Liver (tissue), 9 donors: Measurements from ENCODE around the gene ZNF398. TPM values are rescaled to one million over a fixed set of nuclear protein-coding genes. Genes with fewer than 3 reads are reported as not detected.
A peak's percentile ranks its signal among the peaks of the same experiment; 100 is the strongest.

Experiments used
- DNase-seq: peaks from one replicate; pipeline ENCODE4 v3.0.0-alpha.2; 2017; ENCODE audit warnings: low spot score
- H3K27ac ChIP-seq, 2 donors: one replicate each; pipeline ENCODE4 v1.7.0; 2013; ENCODE audit warnings: inconsistent platforms in 2 of 2, low read length in 2 of 2, control low read depth in 1 of 2, low read depth in 1 of 2, mild to moderate bottlenecking in 1 of 2
- H3K27me3 ChIP-seq, 4 donors: one replicate each; pipeline versions ENCODE4 v1.6.1 to v1.7.0; 2013; ENCODE audit warnings: low read length in 3 of 4, inconsistent platforms in 1 of 4, mild to moderate bottlenecking in 1 of 4, moderate library complexity in 1 of 4; ENCODE audit not compliant: control insufficient read depth in 4 of 4, insufficient read depth in 4 of 4
- H3K36me3 ChIP-seq, 4 donors: one replicate each; pipeline versions ENCODE4 v1.6.1 to v1.7.0; 2013; ENCODE audit warnings: low read length in 3 of 4, mild to moderate bottlenecking in 3 of 4, low read depth in 1 of 4, moderate library complexity in 1 of 4; ENCODE audit not compliant: control insufficient read depth in 4 of 4, insufficient read depth in 3 of 4
- H3K4me1 ChIP-seq, 4 donors: one replicate each; pipeline versions ENCODE4 v1.6.1 to v1.7.0; 2013; ENCODE audit warnings: low read length in 3 of 4, mild to moderate bottlenecking in 3 of 4, moderate library complexity in 1 of 4; ENCODE audit not compliant: control insufficient read depth in 4 of 4, insufficient read depth in 4 of 4
- H3K4me3 ChIP-seq, 3 donors: one replicate each; pipeline versions ENCODE4 v1.6.1 to v1.7.0; 2013; ENCODE audit warnings: low read length in 3 of 3, control low read depth in 1 of 3, low read depth in 1 of 3, mild to moderate bottlenecking in 1 of 3
- H3K9ac ChIP-seq, 2 donors: one replicate each; pipeline ENCODE4 v1.7.0; 2013; ENCODE audit warnings: low read length in 2 of 2, mild to moderate bottlenecking in 2 of 2, moderate library complexity in 2 of 2, control low read depth in 1 of 2, low read depth in 1 of 2
- H3K9me3 ChIP-seq, 4 donors: one replicate each; pipeline versions ENCODE4 v1.6.1 to v1.7.0; 2013; ENCODE audit warnings: low read length in 3 of 4; ENCODE audit not compliant: control insufficient read depth in 4 of 4
- ATF3 ChIP-seq: IDR thresholded peaks from 2 replicates; pipeline ENCODE4 v1.6.1; 2016; ENCODE audit warnings: antibody characterized with exemption
- CTCF ChIP-seq: fragments of 150-350 bp; IDR thresholded peaks from 2 replicates; pipeline ENCODE4 v1.5.1; 2017; ENCODE audit warnings: improper control_type of control experiment, low read depth, low read length; ENCODE audit not compliant: missing input control
- EGR1 ChIP-seq, 2 donors: IDR thresholded peaks; 2 replicates each; pipeline ENCODE4 v1.6.1; 2016 to 2018; ENCODE audit warnings: antibody characterized with exemption in 2 of 2, low read depth in 2 of 2
- FOXA1 ChIP-seq: IDR thresholded peaks from 2 replicates; pipeline ENCODE4 v1.6.1; 2016; ENCODE audit warnings: antibody characterized with exemption
- FOXA2 ChIP-seq: IDR thresholded peaks from 2 replicates; pipeline ENCODE4 v1.6.1; 2016; ENCODE audit warnings: antibody characterized with exemption
- GABPA ChIP-seq, 2 donors: IDR thresholded peaks in 1 of 2; conservative IDR thresholded peaks in 1 of 2; 2 replicates each; pipeline ENCODE4 v1.6.1; 2016; ENCODE audit warnings: antibody characterized with exemption in 2 of 2, mild to moderate bottlenecking in 1 of 2, moderate library complexity in 1 of 2
- HNF4A ChIP-seq, 2 donors: conservative IDR thresholded peaks; 2 replicates each; pipeline ENCODE4 v1.6.1; 2016; ENCODE audit warnings: antibody characterized with exemption in 2 of 2, mild to moderate bottlenecking in 2 of 2
- HNF4G ChIP-seq: IDR thresholded peaks from 2 replicates; pipeline ENCODE4 v1.6.1; 2016; ENCODE audit warnings: antibody characterized with exemption
- JUND ChIP-seq, 2 donors: IDR thresholded peaks; 2 replicates each; pipeline ENCODE4 v1.6.1; 2016; ENCODE audit warnings: antibody characterized with exemption in 2 of 2
- MAX ChIP-seq: IDR thresholded peaks from 2 replicates; pipeline ENCODE4 v1.6.1; 2016; ENCODE audit warnings: antibody characterized with exemption
- NR2F2 ChIP-seq: IDR thresholded peaks from 2 replicates; pipeline ENCODE4 v1.6.1; 2016; ENCODE audit warnings: antibody characterized with exemption
- RAD21 ChIP-seq, 2 donors: IDR thresholded peaks; 2 replicates each; pipeline ENCODE4 v1.6.1; 2016; ENCODE audit warnings: antibody characterized with exemption in 2 of 2, mild to moderate bottlenecking in 2 of 2
- REST ChIP-seq: IDR thresholded peaks from 2 replicates; pipeline ENCODE4 v1.6.1; 2016; ENCODE audit warnings: antibody characterized with exemption, mild to moderate bottlenecking
- RXRA ChIP-seq, 2 donors: IDR thresholded peaks; 2 replicates each; pipeline ENCODE4 v1.6.1; 2017 to 2018; ENCODE audit warnings: antibody characterized with exemption in 2 of 2, mild to moderate bottlenecking in 1 of 2
- SP1 ChIP-seq: IDR thresholded peaks from 2 replicates; pipeline ENCODE4 v1.6.1; 2018; ENCODE audit warnings: antibody characterized with exemption, mild to moderate bottlenecking
- TAF1 ChIP-seq: conservative IDR thresholded peaks from 2 replicates; pipeline ENCODE4 v1.6.1; 2016; ENCODE audit warnings: antibody characterized with exemption, mild to moderate bottlenecking
- YY1 ChIP-seq: IDR thresholded peaks from 2 replicates; pipeline ENCODE4 v1.6.1; 2016; ENCODE audit warnings: antibody characterized with exemption, mild to moderate bottlenecking
- ZBTB33 ChIP-seq: IDR thresholded peaks from 2 replicates; pipeline ENCODE4 v1.6.1; 2016; ENCODE audit warnings: antibody characterized with exemption
- WGBS: extraction: QIAGEN DNeasy Blood & Tissue Kit; methylation state at CpG from one replicate; pipeline ENCODE4 v1.1.7; 2013; 5-methylcytosine and 5-hydroxymethylcytosine counted together
- polyA plus RNA-seq, 2 donors: library from polyadenylated mRNA; stranded (reverse) in 1 of 2; unstranded in 1 of 2; fragments of 200-250 nt in 1 of 2; fragments of >200 nt in 1 of 2; fragmentation: Nextera tagmentation in 1 of 2; extraction: Ambion mirVana in 1 of 2; gene quantifications; one replicate each; pipeline versions ENCODE4 v1.2.1 to v1.2.3, GENCODE V29; 2013 to 2015
- total RNA-seq, 2 donors: library from RNA; depleted of rRNA; stranded (reverse); fragments of >200 nt; gene quantifications; one replicate each; pipeline ENCODE4 v1.2.3, GENCODE V29; 2014
- donor health status: healthy.
- donor health status: healthy.
- donor health status: healthy.
- donor health status: healthy.
- donor health status: healthy.

Gene ZNF398
- total and polyA plus RNA-seq, 4 donors, result 1.5 to 7.8 (median 4.5) TPM

GRCh38 chr7:149209518-149210269, 62.4 kb downstream of the ZNF398 start (continued):
- peak; percentile 39 for TF ChIP-seq CTCF

GRCh38 chr7:149210551-149210950, 63.3 kb downstream of the ZNF398 start:
- Histone ChIP-seq H3K9ac (no peak overlapping the region), H3K4me3 (no peak overlapping the region), H3K27ac (no peak overlapping the region), H3K36me3 (peaks cover 21 to 84% (median 66%) of the 10 kb centered on the region in 4 donors), H3K4me1 (no peaks in the 10 kb centered on the region), H3K27me3 (no peaks in the 10 kb centered on the region), H3K9me3 (no peaks in the 10 kb centered on the region)
- no peak for DNase-seq
- no peak for TF ChIP-seq EGR1 (IDR thresholded peaks at IDR 0.05; ENCODE audit: low read depth in 2 of 2)
- no peak for TF ChIP-seq RAD21 (IDR thresholded peaks at IDR 0.05)
- TF ChIP-seq REST, result no peak
- TF ChIP-seq HNF4A (conservative IDR thresholded peaks at IDR 0.05), result no peak
- no peak for TF ChIP-seq TAF1
- TF ChIP-seq CTCF, result no peak
- TF ChIP-seq ATF3, result no peak
- no peak for TF ChIP-seq JUND (IDR thresholded peaks at IDR 0.05)
- no peak for TF ChIP-seq SP1
- no peak for TF ChIP-seq GABPA (IDR thresholded peaks at IDR 0.05 in 1 of 2, conservative IDR thresholded peaks at IDR 0.05 in 1 of 2)
- no peak for TF ChIP-seq YY1
- TF ChIP-seq HNF4G, result no peak
- no peak for TF ChIP-seq FOXA1
- no peak for TF ChIP-seq MAX
- no peak for TF ChIP-seq ZBTB33
- TF ChIP-seq FOXA2, result no peak
- no peak for TF ChIP-seq NR2F2
- TF ChIP-seq RXRA (IDR thresholded peaks at IDR 0.05), result no peak
- 92% methylated on average over 11 of the region's 11 CpGs for WGBS
